GM12878 (cell line): Measurements from ENCODE around the gene TNFSF12. TPM values are rescaled to one million over a fixed set of nuclear protein-coding genes. Genes with fewer than 3 reads are reported as not detected.

Experiments used
- ATAC-seq: fragments of 200-7000 bp; cut with Tn5 transposase; 3 replicates; pipeline ENCODE4 v1.9.1; 2020; ENCODE audit warnings: mild to moderate bottlenecking, moderate library complexity
- BruUV-seq: library from RNA; stranded (reverse); fragments of 400-500 nt; replicated peaks from 2 replicates; lab custom pipeline; 2021; lab: Mats Ljungman, UMichigan
- CTCF ChIA-PET: fragments of 300-600 bp; sonication (Branson Sonifier 250); formaldehyde crosslinking; extraction: SDS; loops from one replicate; lab custom pipeline; 2021; ENCODE audit warnings: inconsistent platforms; lab: Yijun Ruan, JAX
- POLR2A ChIA-PET: fragments of 350-600 bp; formaldehyde crosslinking; extraction: SDS; loops from one replicate; lab custom pipeline; 2021; ENCODE audit warnings: inconsistent platforms; lab: Charles Lee
- RAD21 ChIA-PET: fragments of 300-600 bp; sonication (Branson Sonifier 250); formaldehyde crosslinking; loops from one replicate; lab custom pipeline; 2023; ENCODE audit warnings: antibody characterized with exemption; ENCODE audit not compliant: unreplicated experiment; lab: Charles Lee
- SMC1A ChIA-PET: fragments of 300-600 bp; sonication (Branson Sonifier 250); formaldehyde crosslinking; loops from one replicate; lab custom pipeline; 2023; ENCODE audit not compliant: unreplicated experiment, uncharacterized antibody; lab: Charles Lee
- DNase-seq: peaks from one replicate; pipeline ENCODE4 v3.0.0-alpha.2; 2011; ENCODE audit warnings: low read depth, low spot score
- FAIRE-seq: peaks from 3 replicates; lab custom pipeline; 2011; peaks lifted over from hg19 to GRCh38; lab: Jason Lieb, UNC
- H2AFZ ChIP-seq: 2 replicates; pipeline ENCODE4 v1.6.0; 2011; ENCODE audit warnings: low read depth, low read length, control low read depth; ENCODE audit not compliant: control insufficient read depth
- H3K27ac ChIP-seq: 2 replicates; pipeline ENCODE4 v1.5.1; 2011; ENCODE audit warnings: control low read depth; ENCODE audit not compliant: control insufficient read depth, insufficient read depth
- H3K27me3 ChIP-seq, 2 experiments: replicated peaks in 1 of 2; 2 replicates each; pipeline versions ENCODE4 v1.6.0 to v1.6.1; 2011; ENCODE audit warnings: low read length in 1 of 2; ENCODE audit not compliant: control insufficient read depth in 2 of 2, insufficient read depth in 2 of 2
- H3K36me3 ChIP-seq, 2 experiments: 2 replicates each; pipeline ENCODE4 v1.5.1; 2011; ENCODE audit warnings: low read length in 1 of 2; ENCODE audit not compliant: control insufficient read depth in 2 of 2, insufficient read depth in 2 of 2
- H3K4me1 ChIP-seq: 2 replicates; pipeline ENCODE4 v1.6.1; 2011; ENCODE audit warnings: mild to moderate bottlenecking, low read length, moderate library complexity, mixed read lengths; ENCODE audit not compliant: control insufficient read depth, insufficient read depth
- H3K4me2 ChIP-seq: 2 replicates; pipeline ENCODE4 v1.6.0; 2011; ENCODE audit warnings: control low read depth; ENCODE audit not compliant: control insufficient read depth, insufficient read depth
- H3K4me3 ChIP-seq: fragments of 200-600 bp; sonication (generic); 2 replicates; pipeline ENCODE4 v1.5.1; 2016
- H3K79me2 ChIP-seq: 2 replicates; pipeline ENCODE4 v1.6.0; 2011; ENCODE audit warnings: low read length; ENCODE audit not compliant: control insufficient read depth, insufficient read depth
- H3K9ac ChIP-seq: 2 replicates; pipeline ENCODE4 v1.8.0; 2011; ENCODE audit warnings: low read length, control low read depth, mixed read lengths; ENCODE audit not compliant: control insufficient read depth, insufficient read depth
- H3K9me3 ChIP-seq: replicated peaks from 3 replicates; pipeline ENCODE4 v1.5.1; 2011; ENCODE audit warnings: mild to moderate bottlenecking, low read length; ENCODE audit not compliant: control insufficient read depth, insufficient read depth
- H4K20me1 ChIP-seq: 2 replicates; pipeline ENCODE4 v1.6.0; 2011; ENCODE audit not compliant: control insufficient read depth, insufficient read depth
- BHLHE40 ChIP-seq, 2 experiments: fragments of 450-650 bp in 1 of 2; IDR thresholded peaks; 2 replicates each; pipeline ENCODE4 v1.6.1; 2011 to 2017; ENCODE audit warnings: low read depth in 2 of 2, borderline replicate concordance in 1 of 2, improper control_type of control experiment in 1 of 2, low read length in 1 of 2, mild to moderate bottlenecking in 1 of 2
- EGR1 ChIP-seq, 2 experiments: IDR thresholded peaks; 1 replicate in 1 of 2; 2 replicates in 1 of 2; pipeline ENCODE4 v1.6.1; 2011 to 2012; ENCODE audit warnings: low read depth in 2 of 2, low read length in 2 of 2, borderline replicate concordance in 1 of 2, mild to moderate bottlenecking in 1 of 2, moderate library complexity in 1 of 2
- HDGF ChIP-seq: fragments of 450-650 bp; IDR thresholded peaks from 2 replicates; pipeline ENCODE4 v1.6.1; 2016; ENCODE audit warnings: antibody characterized with exemption
- IKZF2 ChIP-seq, 2 experiments: fragments of 450-650 bp; IDR thresholded peaks; 2 replicates each; pipeline ENCODE4 v1.6.1; 2017; ENCODE audit warnings: mild to moderate bottlenecking in 2 of 2, moderate library complexity in 2 of 2
- JUND ChIP-seq: IDR thresholded peaks from 2 replicates; pipeline ENCODE4 v1.6.1; 2012; ENCODE audit warnings: low read depth, mild to moderate bottlenecking, low read length, improper control_type of control experiment, moderate library complexity
- LARP7 ChIP-seq: fragments of 450-650 bp; IDR thresholded peaks from 2 replicates; pipeline ENCODE4 v1.6.1; 2017; ENCODE audit warnings: mild to moderate bottlenecking
- NBN ChIP-seq: fragments of 450-650 bp; IDR thresholded peaks from 2 replicates; pipeline ENCODE4 v1.6.1; 2016
- POLR2A ChIP-seq: IDR thresholded peaks from 2 replicates; pipeline ENCODE4 v1.6.1; 2011; ENCODE audit warnings: low read depth, mild to moderate bottlenecking, low read length
- POLR2AphosphoS2 ChIP-seq: IDR thresholded peaks from 2 replicates; pipeline ENCODE4 v1.6.1; 2011; ENCODE audit warnings: low read depth, mild to moderate bottlenecking, low read length, improper control_type of control experiment, moderate library complexity
- RUNX3 ChIP-seq: IDR thresholded peaks from 2 replicates; pipeline ENCODE4 v1.6.1; 2012; ENCODE audit warnings: low read length, inconsistent platforms
- SMARCA5 ChIP-seq: fragments of 450-650 bp; IDR thresholded peaks from 2 replicates; pipeline ENCODE4 v1.6.1; 2017; ENCODE audit warnings: mild to moderate bottlenecking
- SPI1 ChIP-seq: IDR thresholded peaks from 2 replicates; pipeline ENCODE4 v1.6.1; 2011; ENCODE audit warnings: low read depth, mild to moderate bottlenecking, low read length, moderate library complexity, borderline replicate concordance; ENCODE audit not compliant: insufficient read depth
- TBL1XR1 ChIP-seq: IDR thresholded peaks from 2 replicates; pipeline ENCODE4 v1.6.1; 2012; ENCODE audit warnings: low read depth, low read length, improper control_type of control experiment
- WGBS: methylation state at CpG from one replicate; pipeline ENCODE4 v1.1.6; 2016; ENCODE audit warnings: low lambda C conversion rate; ENCODE audit not compliant: insufficient replicate concordance, insufficient coverage; ENCODE audit errors: missing lambda C conversion rate; 5-methylcytosine and 5-hydroxymethylcytosine counted together
- in situ Hi-C: fragments of 300-500 bp; cut with MboI; formaldehyde crosslinking; loops from 9 replicates; pipeline ENCODE4 v1.14.3; 2018; ENCODE audit warnings: mixed read lengths
- intact Hi-C: fragments of 100-400 bp; cut with micrococcal nuclease; formaldehyde crosslinking; loops from one replicate; pipeline ENCODE4 v1.14.2; 2022; ENCODE audit not compliant: unreplicated experiment
- polyA plus RNA-seq, 11 experiments: library from polyadenylated mRNA; depleted of rRNA in 4 of 11; unstranded in 6 of 11; stranded (reverse) in 5 of 11; fragments of >200 nt; fragmentation: Nextera tagmentation in 4 of 11; fragmentation: Illumina TruSeq in 1 of 11; extraction: Ambion mirVana in 4 of 11; extraction: Trizol in 1 of 11; gene quantifications; 1 replicate in 1 of 11; 2 replicates in 10 of 11; pipeline versions ENCODE4 v1.2.1 to v1.2.3, GENCODE V29; 2011 to 2016; ENCODE audit warnings: inconsistent platforms in 2 of 11, missing spikeins in 2 of 11, low read depth in 1 of 11
- total RNA-seq, 4 experiments: library from RNA; depleted of rRNA in 3 of 4; stranded (reverse); fragments of >200 nt in 3 of 4; fragmentation: Illumina TruSeq in 1 of 4; extraction: Trizol in 1 of 4; gene quantifications; 2 replicates each; pipeline versions ENCODE4 v1.2.1 to v1.2.3, GENCODE V29; 2013 to 2021
- TF ChIP-seq, protein P1 (sequence below): fragments of 450-650 bp; IDR thresholded peaks from 2 replicates; pipeline ENCODE4 v1.6.1; 2016; ENCODE audit warnings: mild to moderate bottlenecking
- TF ChIP-seq, protein P2 (sequence below): fragments of 450-650 bp; IDR thresholded peaks from 2 replicates; pipeline ENCODE4 v1.6.1; 2017; ENCODE audit warnings: antibody characterized with exemption, mild to moderate bottlenecking, moderate library complexity
- TF ChIP-seq, protein P3 (sequence below): IDR thresholded peaks from 2 replicates; pipeline ENCODE4 v1.6.1; 2011; ENCODE audit warnings: mild to moderate bottlenecking, low read depth, low read length, moderate library complexity; ENCODE audit not compliant: insufficient replicate concordance

Gene TNFSF12
- total and polyA plus RNA-seq, 10 of the 15 experiments (the other 5 are each of a cell fraction or from before 2014, with no cell fraction given), result 0.32 to 7.0 (median 2.6) TPM

DNA sequence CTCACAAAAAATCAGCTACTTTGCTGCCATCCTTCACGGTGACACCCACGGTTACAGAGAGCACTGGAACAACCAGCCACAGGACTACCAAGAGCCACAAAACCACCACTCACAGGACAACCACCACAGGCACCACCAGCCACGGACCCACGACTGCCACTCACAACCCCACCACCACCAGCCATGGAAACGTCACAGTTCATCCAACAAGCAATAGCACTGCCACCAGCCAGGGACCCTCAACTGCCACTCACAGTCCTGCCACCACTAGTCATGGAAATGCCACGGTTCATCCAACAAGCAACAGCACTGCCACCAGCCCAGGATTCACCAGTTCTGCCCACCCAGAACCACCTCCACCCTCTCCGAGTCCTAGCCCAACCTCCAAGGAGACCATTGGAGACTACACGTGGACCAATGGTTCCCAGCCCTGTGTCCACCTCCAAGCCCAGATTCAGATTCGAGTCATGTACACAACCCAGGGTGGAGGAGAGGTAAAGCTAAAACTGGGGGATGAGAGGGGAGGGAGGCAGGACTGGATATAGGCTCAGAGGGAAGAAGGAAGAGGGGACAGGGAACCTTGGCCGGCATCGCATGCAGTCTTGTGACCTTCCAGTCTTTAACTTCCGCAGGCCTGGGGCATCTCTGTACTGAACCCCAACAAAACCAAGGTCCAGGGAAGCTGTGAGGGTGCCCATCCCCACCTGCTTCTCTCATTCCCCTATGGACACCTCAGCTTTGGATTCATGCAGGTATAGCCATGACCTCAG, 31.2 kb downstream of the TNFSF12 start:
- in situ Hi-C loops, result no loop called here
- Histone ChIP-seq H3K79me2 (peaks cover 48% of the 10 kb centered on the region), H2AFZ (no peak overlapping the region), H3K4me1 (peaks cover 52% of the 10 kb centered on the region), H3K27ac (peak overlapping the region; percentile 78), H3K4me3 (no peak overlapping the region), H3K4me2 (peak overlapping the region; percentile 52), H4K20me1 (peaks cover 13% of the 10 kb centered on the region), H3K27me3 (no peaks in the 10 kb centered on the region), H3K36me3 (peaks cover 28 to 39% of the 10 kb centered on the region in 2 experiments), H3K9ac (peak overlapping the region; percentile 32), H3K9me3 (no peaks in the 10 kb centered on the region)
- intact Hi-C loops, result loop anchor here (5.0 kb wide), 1 partner anchor 37 kb away; no protein-coding TSS in a partner anchor
- ChIA-PET RAD21 (interaction anchor here (0.7 to 2.2 kb wide), 7 partner anchors 9 to 143 kb away, joined by 3 to 9 read pairs (median 4); partner anchors contain the start of genes FXR2, SAT2, TP53 and WRAP53), CTCF (interaction anchor here (0.9 to 3.8 kb wide), 5 partner anchors 19 to 224 kb away, joined by 3 to 18 read pairs (median 4); partner anchors contain the start of gene SENP3), POLR2A (interaction anchor here (0.6 to 1.8 kb wide), 10 partner anchors 10 to 176 kb away, joined by 3 to 9 read pairs (median 4); partner anchors contain the start of genes FXR2, SENP3, TMEM102 and TMEM256), SMC1A (interaction anchor here (1.2 to 1.7 kb wide), 3 partner anchors 9 to 30 kb away, joined by 3 to 5 read pairs (median 3); no protein-coding TSS in a partner anchor)
- FAIRE-seq (no peak), DNase-seq (no peak), ATAC-seq (peak; percentile 8)
- WGBS, result 42% methylated on average over 12 of the region's 12 CpGs
- no TSS peak for BruUV-seq
- TF ChIP-seq IKZF2 (IDR thresholded peaks at IDR 0.05), result peak in 1 of 2 experiments; percentile 21; a peak in 1 of 4 replicates
- peak; percentile 27 for TF ChIP-seq POLR2A
- TF ChIP-seq RUNX3, result peak; percentile 48
- peak; percentile 94 for TF ChIP-seq HDGF
- TF ChIP-seq, protein P1, sequence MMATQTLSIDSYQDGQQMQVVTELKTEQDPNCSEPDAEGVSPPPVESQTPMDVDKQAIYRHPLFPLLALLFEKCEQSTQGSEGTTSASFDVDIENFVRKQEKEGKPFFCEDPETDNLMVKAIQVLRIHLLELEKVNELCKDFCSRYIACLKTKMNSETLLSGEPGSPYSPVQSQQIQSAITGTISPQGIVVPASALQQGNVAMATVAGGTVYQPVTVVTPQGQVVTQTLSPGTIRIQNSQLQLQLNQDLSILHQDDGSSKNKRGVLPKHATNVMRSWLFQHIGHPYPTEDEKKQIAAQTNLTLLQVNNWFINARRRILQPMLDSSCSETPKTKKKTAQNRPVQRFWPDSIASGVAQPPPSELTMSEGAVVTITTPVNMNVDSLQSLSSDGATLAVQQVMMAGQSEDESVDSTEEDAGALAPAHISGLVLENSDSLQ, result peak; percentile 86
- TF ChIP-seq, protein P2, sequence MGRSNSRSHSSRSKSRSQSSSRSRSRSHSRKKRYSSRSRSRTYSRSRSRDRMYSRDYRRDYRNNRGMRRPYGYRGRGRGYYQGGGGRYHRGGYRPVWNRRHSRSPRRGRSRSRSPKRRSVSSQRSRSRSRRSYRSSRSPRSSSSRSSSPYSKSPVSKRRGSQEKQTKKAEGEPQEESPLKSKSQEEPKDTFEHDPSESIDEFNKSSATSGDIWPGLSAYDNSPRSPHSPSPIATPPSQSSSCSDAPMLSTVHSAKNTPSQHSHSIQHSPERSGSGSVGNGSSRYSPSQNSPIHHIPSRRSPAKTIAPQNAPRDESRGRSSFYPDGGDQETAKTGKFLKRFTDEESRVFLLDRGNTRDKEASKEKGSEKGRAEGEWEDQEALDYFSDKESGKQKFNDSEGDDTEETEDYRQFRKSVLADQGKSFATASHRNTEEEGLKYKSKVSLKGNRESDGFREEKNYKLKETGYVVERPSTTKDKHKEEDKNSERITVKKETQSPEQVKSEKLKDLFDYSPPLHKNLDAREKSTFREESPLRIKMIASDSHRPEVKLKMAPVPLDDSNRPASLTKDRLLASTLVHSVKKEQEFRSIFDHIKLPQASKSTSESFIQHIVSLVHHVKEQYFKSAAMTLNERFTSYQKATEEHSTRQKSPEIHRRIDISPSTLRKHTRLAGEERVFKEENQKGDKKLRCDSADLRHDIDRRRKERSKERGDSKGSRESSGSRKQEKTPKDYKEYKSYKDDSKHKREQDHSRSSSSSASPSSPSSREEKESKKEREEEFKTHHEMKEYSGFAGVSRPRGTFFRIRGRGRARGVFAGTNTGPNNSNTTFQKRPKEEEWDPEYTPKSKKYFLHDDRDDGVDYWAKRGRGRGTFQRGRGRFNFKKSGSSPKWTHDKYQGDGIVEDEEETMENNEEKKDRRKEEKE, result 0 out of 2 replicates have a peak, but pooled peaks have one; percentile 10
- no peak for TF ChIP-seq TBL1XR1
- TF ChIP-seq POLR2AphosphoS2, result no peak
- peak; percentile 59; the same call in 1 of the 2 replicates for TF ChIP-seq LARP7
- TF ChIP-seq, protein P3, sequence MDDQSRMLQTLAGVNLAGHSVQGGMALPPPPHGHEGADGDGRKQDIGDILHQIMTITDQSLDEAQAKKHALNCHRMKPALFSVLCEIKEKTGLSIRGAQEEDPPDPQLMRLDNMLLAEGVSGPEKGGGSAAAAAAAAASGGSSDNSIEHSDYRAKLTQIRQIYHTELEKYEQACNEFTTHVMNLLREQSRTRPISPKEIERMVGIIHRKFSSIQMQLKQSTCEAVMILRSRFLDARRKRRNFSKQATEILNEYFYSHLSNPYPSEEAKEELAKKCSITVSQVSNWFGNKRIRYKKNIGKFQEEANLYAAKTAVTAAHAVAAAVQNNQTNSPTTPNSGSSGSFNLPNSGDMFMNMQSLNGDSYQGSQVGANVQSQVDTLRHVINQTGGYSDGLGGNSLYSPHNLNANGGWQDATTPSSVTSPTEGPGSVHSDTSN, result peak; percentile 26
- TF ChIP-seq BHLHE40 (IDR thresholded peaks at IDR 0.05; ENCODE audit: borderline replicate concordance in 1 of 2, low read depth in 2 of 2, low read length in 1 of 2), result peak in 1 of 2 experiments; percentile 3; a peak in 2 of 4 replicates
- TF ChIP-seq EGR1 (IDR thresholded peaks at IDR 0.05; ENCODE audit: borderline replicate concordance in 1 of 2, low read depth in 2 of 2, low read length in 2 of 2), result peak in 1 of 2 experiments; percentile 29; a peak in 1 of 3 replicates
- peak; percentile 43 for TF ChIP-seq NBN
- TF ChIP-seq JUND, result no peak
- 0 out of 2 replicates have a peak, but pooled peaks have one; percentile 63 for TF ChIP-seq SMARCA5
- TF ChIP-seq SPI1, result no peak
